Lower lobe of right lung (tissue), 2 donors: ENCODE data around the gene SULT1E1. TPM values are rescaled to one million over a fixed set of nuclear protein-coding genes. Genes with fewer than 3 reads are reported as not detected.

Experiments used
- ATAC-seq, 2 donors: fragments of 200-7000 bp; cut with Tn5 transposase; one replicate each; pipeline ENCODE4 v1.9.1; 2020 to 2022; ENCODE audit warnings: mild to moderate bottlenecking in 2 of 2, moderate library complexity in 2 of 2
- DNase-seq: peaks from one replicate; pipeline ENCODE4 v3.0.0-alpha.2; 2020
- H3K27ac ChIP-seq: fragments of 200-600 bp; one replicate; pipeline ENCODE4 v1.8.0; 2022
- H3K27me3 ChIP-seq: fragments of 200-600 bp; one replicate; pipeline ENCODE4 v1.8.0; 2022; ENCODE audit warnings: low read depth
- H3K36me3 ChIP-seq: fragments of 200-600 bp; one replicate; pipeline ENCODE4 v1.8.0; 2022; ENCODE audit warnings: mild to moderate bottlenecking
- H3K4me1 ChIP-seq: fragments of 200-600 bp; one replicate; pipeline ENCODE4 v1.8.0; 2022
- H3K4me3 ChIP-seq: fragments of 200-600 bp; one replicate; pipeline ENCODE4 v1.8.0; 2022; ENCODE audit warnings: mild to moderate bottlenecking
- H3K9me3 ChIP-seq: fragments of 200-600 bp; one replicate; pipeline ENCODE4 v1.8.0; 2022
- intact Hi-C: fragments of 100-400 bp; cut with DNase I; formaldehyde crosslinking; loops from one replicate; pipeline ENCODE4 v1.11.0; 2022
- total RNA-seq: library from RNA; stranded (reverse); fragmentation: NEBNext Ultra II Directional; extraction: Animal tissue kit (Norgen Biotek cat#: 25700); gene quantifications from one replicate; pipeline ENCODE4 v1.2.1, GENCODE V29; 2021
- TF ChIP-seq, protein P1 (sequence below): fragments of 200-600 bp; IDR thresholded peaks from one replicate; pipeline ENCODE4 v1.8.0; 2022; ENCODE audit warnings: antibody characterized with exemption, mild to moderate bottlenecking
- donor health status: DM: no; HTN: yes; CAD: no; lungs with severe emphysema.

The SULT1E1 gene
- total RNA-seq, 1 donor from 2014 or later = 1.0 TPM

DNA sequence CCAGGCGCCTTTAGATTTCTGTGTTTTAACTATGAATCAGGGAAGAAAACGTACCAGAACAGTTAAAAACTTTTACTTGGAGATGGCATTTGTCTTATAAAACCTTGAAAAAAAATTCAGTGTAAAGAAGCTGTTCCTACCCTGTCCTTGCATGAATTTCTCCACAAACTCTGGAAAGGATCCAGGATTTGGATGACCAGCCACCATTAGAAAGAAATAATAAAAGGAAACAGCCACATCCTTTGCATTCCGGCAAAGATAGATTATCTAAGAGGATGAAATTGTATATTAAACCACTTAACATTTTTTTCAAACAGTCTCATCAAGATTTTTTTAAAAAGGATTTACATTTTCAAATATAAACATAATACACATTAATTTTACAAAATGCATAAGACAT, 10.6 kb downstream of the SULT1E1 start:
- TF ChIP-seq, protein P1, sequence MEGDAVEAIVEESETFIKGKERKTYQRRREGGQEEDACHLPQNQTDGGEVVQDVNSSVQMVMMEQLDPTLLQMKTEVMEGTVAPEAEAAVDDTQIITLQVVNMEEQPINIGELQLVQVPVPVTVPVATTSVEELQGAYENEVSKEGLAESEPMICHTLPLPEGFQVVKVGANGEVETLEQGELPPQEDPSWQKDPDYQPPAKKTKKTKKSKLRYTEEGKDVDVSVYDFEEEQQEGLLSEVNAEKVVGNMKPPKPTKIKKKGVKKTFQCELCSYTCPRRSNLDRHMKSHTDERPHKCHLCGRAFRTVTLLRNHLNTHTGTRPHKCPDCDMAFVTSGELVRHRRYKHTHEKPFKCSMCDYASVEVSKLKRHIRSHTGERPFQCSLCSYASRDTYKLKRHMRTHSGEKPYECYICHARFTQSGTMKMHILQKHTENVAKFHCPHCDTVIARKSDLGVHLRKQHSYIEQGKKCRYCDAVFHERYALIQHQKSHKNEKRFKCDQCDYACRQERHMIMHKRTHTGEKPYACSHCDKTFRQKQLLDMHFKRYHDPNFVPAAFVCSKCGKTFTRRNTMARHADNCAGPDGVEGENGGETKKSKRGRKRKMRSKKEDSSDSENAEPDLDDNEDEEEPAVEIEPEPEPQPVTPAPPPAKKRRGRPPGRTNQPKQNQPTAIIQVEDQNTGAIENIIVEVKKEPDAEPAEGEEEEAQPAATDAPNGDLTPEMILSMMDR = no peak
- no peaks in the 10 kb centered on the region for H3K9me3 ChIP-seq
- DNase-seq (no peak), ATAC-seq (no peak)
- H3K36me3 ChIP-seq = no peaks in the 10 kb centered on the region
- no peaks in the 10 kb centered on the region for H3K4me1 ChIP-seq
- no peak overlapping the region for H3K4me3 ChIP-seq
- no peaks in the 10 kb centered on the region for H3K27me3 ChIP-seq
- H3K27ac ChIP-seq = no peak overlapping the region
- intact Hi-C loops = no loop called here

DNA sequence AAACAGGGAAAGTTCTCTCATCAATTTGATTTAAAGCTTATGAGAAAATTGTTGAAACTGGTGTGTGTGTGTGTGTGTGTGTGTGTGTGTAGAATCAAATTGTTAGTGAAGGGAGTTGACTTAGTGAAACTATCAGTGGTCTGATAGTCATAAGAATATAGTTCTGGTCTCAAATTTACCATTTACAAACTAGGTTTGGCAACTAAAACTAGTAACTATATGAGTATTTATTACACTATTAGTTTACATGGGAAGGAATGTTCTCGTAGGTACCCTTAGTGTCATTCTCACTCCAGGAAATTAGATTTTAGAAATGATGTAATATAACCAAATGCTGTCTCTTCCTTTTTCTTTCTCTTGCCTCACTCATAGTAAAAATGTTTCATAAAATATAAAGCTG, 11.9 kb downstream of the SULT1E1 start:
- ATAC-seq (no peak), DNase-seq (no peak)
- no peak overlapping the region for H3K4me3 ChIP-seq
- intact Hi-C loops = no loop called here
- H3K9me3 ChIP-seq = no peaks in the 10 kb centered on the region
- no peak overlapping the region for H3K27ac ChIP-seq
- H3K27me3 ChIP-seq = no peaks in the 10 kb centered on the region
- no peaks in the 10 kb centered on the region for H3K4me1 ChIP-seq
- H3K36me3 ChIP-seq = no peaks in the 10 kb centered on the region
- TF ChIP-seq, protein P1 = no peak

DNA sequence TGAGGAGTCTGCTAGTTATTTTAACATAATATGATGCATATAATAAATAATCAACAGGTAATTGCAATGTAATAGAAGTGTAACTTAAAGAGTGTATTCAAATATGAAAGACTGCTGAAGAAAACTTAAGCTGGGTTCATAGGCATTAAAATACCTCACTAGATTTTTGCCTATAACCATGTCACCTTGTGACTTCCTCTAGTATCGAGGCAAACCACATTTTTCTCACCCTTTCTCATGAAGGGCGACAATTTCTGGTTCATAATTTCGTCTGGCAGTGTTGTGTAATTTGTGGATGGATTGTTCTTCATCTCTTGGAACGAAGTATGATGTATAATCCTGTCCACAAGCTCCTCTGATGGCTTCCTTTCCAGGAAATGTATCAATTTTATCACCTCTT, 16.0 kb downstream of the SULT1E1 start:
- H3K27me3 ChIP-seq = no peaks in the 10 kb centered on the region
- no peaks in the 10 kb centered on the region for H3K36me3 ChIP-seq
- DNase-seq (no peak), ATAC-seq (no peak)
- H3K27ac ChIP-seq = no peak overlapping the region
- H3K4me1 ChIP-seq = no peaks in the 10 kb centered on the region
- TF ChIP-seq, protein P1 = no peak
- intact Hi-C loops = no loop called here
- H3K4me3 ChIP-seq = no peak overlapping the region
- H3K9me3 ChIP-seq = no peaks in the 10 kb centered on the region

DNA sequence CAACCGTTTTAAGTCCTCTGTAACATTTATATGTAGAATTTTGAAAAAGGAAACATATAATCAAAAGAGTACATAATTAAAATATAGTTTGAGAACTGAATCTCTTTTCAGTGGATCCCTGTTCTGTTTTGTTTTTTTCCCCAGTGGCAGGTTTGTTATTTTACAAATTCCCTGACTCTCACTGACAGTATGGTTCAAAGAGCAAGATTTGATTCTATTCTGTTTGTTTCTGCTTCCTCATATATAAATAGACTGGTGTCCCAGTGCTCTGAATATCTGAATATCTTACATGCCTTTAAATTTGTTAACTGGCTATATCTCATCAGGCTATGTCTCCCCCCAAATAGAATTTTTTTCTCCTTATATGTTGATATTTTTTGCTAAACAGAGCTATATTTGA, 16.6 kb downstream of the SULT1E1 start:
- ATAC-seq (no peak), DNase-seq (no peak)
- no peaks in the 10 kb centered on the region for H3K4me1 ChIP-seq
- H3K4me3 ChIP-seq = no peak overlapping the region
- no peaks in the 10 kb centered on the region for H3K27me3 ChIP-seq
- H3K27ac ChIP-seq = no peak overlapping the region
- TF ChIP-seq, protein P1 = no peak
- H3K9me3 ChIP-seq = no peaks in the 10 kb centered on the region
- intact Hi-C loops = no loop called here
- H3K36me3 ChIP-seq = no peaks in the 10 kb centered on the region

DNA sequence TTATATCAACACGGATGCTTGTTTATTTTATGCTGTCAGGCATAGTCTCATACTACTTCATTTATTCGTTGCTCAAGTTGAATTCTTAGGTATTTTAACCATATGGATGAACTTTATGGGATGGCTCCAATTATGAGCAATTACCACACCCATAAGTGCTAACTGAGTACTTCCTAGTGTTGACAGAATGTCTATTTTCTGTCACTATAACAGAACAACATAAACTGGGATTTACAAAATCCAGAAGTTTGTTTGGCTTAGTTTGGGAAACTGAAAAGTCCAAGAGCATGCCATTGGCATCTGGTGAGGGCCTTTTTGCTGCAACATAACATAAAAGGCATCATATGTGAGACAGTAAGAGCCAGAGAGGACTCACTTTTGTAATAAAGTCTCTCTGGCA, 21.0 kb downstream of the SULT1E1 start:
- TF ChIP-seq, protein P1 = no peak
- ATAC-seq = no peak
- intact Hi-C loops = no loop called here
- Histone ChIP-seq H3K4me1 (no peaks in the 10 kb centered on the region), H3K4me3 (no peak overlapping the region), H3K27ac (no peak overlapping the region), H3K9me3 (no peaks in the 10 kb centered on the region), H3K27me3 (no peaks in the 10 kb centered on the region), H3K36me3 (no peaks in the 10 kb centered on the region)
- DNase-seq = no peak

DNA sequence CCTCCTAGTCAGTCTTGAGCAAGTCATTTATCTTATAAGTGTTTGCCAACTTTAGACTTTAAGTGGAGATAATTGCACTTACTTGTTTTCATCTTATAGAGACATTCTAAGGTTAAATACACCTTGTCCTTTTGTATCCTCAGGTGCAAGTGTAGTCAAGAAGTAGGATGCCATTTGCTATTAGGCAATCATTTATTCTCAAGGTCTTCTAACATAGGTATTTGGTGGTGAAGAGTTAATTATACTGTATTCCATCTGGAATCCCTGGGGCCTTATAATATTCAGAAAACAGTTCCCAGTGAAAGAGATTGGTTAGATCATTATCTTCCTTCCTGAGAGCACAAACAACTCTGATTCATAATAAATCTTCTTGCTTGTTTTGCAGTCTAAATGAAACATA, 23.7 kb downstream of the SULT1E1 start:
- TF ChIP-seq, protein P1 = no peak
- Histone ChIP-seq H3K9me3 (no peaks in the 10 kb centered on the region), H3K36me3 (no peaks in the 10 kb centered on the region), H3K27ac (no peak overlapping the region), H3K4me3 (no peak overlapping the region), H3K27me3 (no peaks in the 10 kb centered on the region), H3K4me1 (peaks cover 11% of the 10 kb centered on the region)
- ATAC-seq (no peak), DNase-seq (no peak)
- intact Hi-C loops = no loop called here
